GM23248 (cell line): Measurements from ENCODE around the gene ABHD18. TPM values are rescaled to one million over a fixed set of nuclear protein-coding genes. Genes with fewer than 3 reads are reported as not detected.
A peak's percentile ranks its signal among the peaks of the same experiment; 100 is the strongest.
"Not testable (repeated sequence)": the region's sequence is repeated elsewhere in the genome, so short reads cannot be mapped to it uniquely, and the experiment has no call there.

Source experiments
- DNase-seq: peaks from one replicate; pipeline ENCODE4 v3.0.0-alpha.2; 2015
- H2AFZ ChIP-seq: fragments of 200-600 bp; sonication (generic); 2 replicates; pipeline ENCODE4 v1.6.1; 2016; ENCODE audit warnings: antibody characterized with exemption
- H3F3A ChIP-seq: fragments of 200-600 bp; sonication (generic); 2 replicates; pipeline ENCODE4 v1.6.1; 2016; ENCODE audit warnings: mild to moderate bottlenecking, antibody characterized with exemption, mixed run types; ENCODE audit not compliant: insufficient read depth
- H3K27ac ChIP-seq: fragments of 200-600 bp; sonication (generic); 2 replicates; pipeline ENCODE4 v1.5.1; 2016; ENCODE audit warnings: mild to moderate bottlenecking
- H3K27me3 ChIP-seq: fragments of 200-600 bp; sonication (generic); replicated peaks from 2 replicates; pipeline ENCODE4 v1.6.1; 2016; ENCODE audit warnings: mild to moderate bottlenecking; ENCODE audit not compliant: insufficient read depth
- H3K36me3 ChIP-seq: fragments of 200-600 bp; sonication (generic); 2 replicates; pipeline ENCODE4 v1.6.1; 2016; ENCODE audit warnings: low read depth, mild to moderate bottlenecking
- H3K4me1 ChIP-seq: fragments of 200-600 bp; sonication (generic); 2 replicates; pipeline ENCODE4 v1.6.1; 2016; ENCODE audit warnings: mild to moderate bottlenecking; ENCODE audit not compliant: insufficient read depth
- H3K4me2 ChIP-seq: fragments of 200-600 bp; sonication (generic); one replicate; pipeline ENCODE4 v1.6.1; 2016; ENCODE audit warnings: mild to moderate bottlenecking; ENCODE audit not compliant: unreplicated experiment
- H3K4me3 ChIP-seq: fragments of 200-600 bp; sonication (generic); 2 replicates; pipeline ENCODE4 v1.5.1; 2016; ENCODE audit warnings: mild to moderate bottlenecking
- H3K79me2 ChIP-seq: fragments of 200-600 bp; sonication (generic); 2 replicates; pipeline ENCODE4 v1.6.1; 2016; ENCODE audit warnings: mild to moderate bottlenecking; ENCODE audit not compliant: insufficient read depth
- H3K9ac ChIP-seq: fragments of 200-600 bp; sonication (generic); 2 replicates; pipeline ENCODE4 v1.6.1; 2016; ENCODE audit warnings: mild to moderate bottlenecking
- H3K9me2 ChIP-seq: fragments of 200-600 bp; sonication (generic); 2 replicates; pipeline ENCODE4 v1.6.1; 2016; ENCODE audit warnings: mixed run types, mild to moderate bottlenecking, moderate library complexity; ENCODE audit not compliant: insufficient read depth
- H3K9me3 ChIP-seq: fragments of 200-600 bp; sonication (generic); one replicate; pipeline ENCODE4 v1.6.1; 2017; ENCODE audit warnings: low read depth
- H4K20me1 ChIP-seq: fragments of 200-600 bp; sonication (generic); 2 replicates; pipeline ENCODE4 v1.6.0; 2016; ENCODE audit not compliant: insufficient read depth
- EZH2 ChIP-seq: fragments of 200-600 bp; sonication (generic); IDR thresholded peaks from 2 replicates; pipeline ENCODE4 v1.6.1; 2018; ENCODE audit warnings: antibody characterized with exemption, mild to moderate bottlenecking; ENCODE audit not compliant: insufficient read depth, poor library complexity, severe bottlenecking
- EZH2phosphoT487 ChIP-seq: fragments of 200-600 bp; sonication (generic); IDR thresholded peaks from 2 replicates; pipeline ENCODE4 v1.6.1; 2018; ENCODE audit warnings: antibody characterized with exemption, moderate library complexity, mild to moderate bottlenecking, low read depth; ENCODE audit not compliant: insufficient read depth
- WGBS, 2 experiments: methylation state at CpG; one replicate each; pipeline ENCODE4 v1.1.6; 2015 to 2017; ENCODE audit warnings: low lambda C conversion rate in 2 of 2, low coverage in 1 of 2; ENCODE audit errors: missing lambda C conversion rate in 2 of 2; 5-methylcytosine and 5-hydroxymethylcytosine counted together
- in situ Hi-C: fragments of 300-500 bp; cut with MboI; formaldehyde crosslinking; loops from 2 replicates; pipeline ENCODE4 v1.15.0; 2020
- polyA plus RNA-seq: library from polyadenylated mRNA; unstranded; fragments of >200 nt; fragmentation: Nextera tagmentation; extraction: Ambion mirVana; gene quantifications from 2 replicates; pipeline ENCODE4 v1.2.1, GENCODE V29; 2016
- total RNA-seq: library from RNA; depleted of rRNA; stranded (reverse); fragments of >200 nt; shearing (Covaris generic); gene quantifications from 2 replicates; pipeline ENCODE4 v1.2.3, GENCODE V29; 2014

The ABHD18 gene
- total and polyA plus RNA-seq, 2 experiments from 2014 or later, result 3.4 to 4.1 TPM

- Histone ChIP-seq H3K9me2 (no peaks in the 10 kb centered on the region), H3K79me2 (no peaks in the 10 kb centered on the region), H3K36me3 (no peaks in the 10 kb centered on the region), H3K9ac (no peak overlapping the region), H3K4me1 (no peaks in the 10 kb centered on the region), H3K9me3 (no peaks in the 10 kb centered on the region), H4K20me1 (no peaks in the 10 kb centered on the region), H3F3A (no peaks in the 10 kb centered on the region), H3K27ac (no peak overlapping the region), H2AFZ (no peak overlapping the region), H3K27me3 (no peaks in the 10 kb centered on the region), H3K4me3 (no peak overlapping the region), H3K4me2 (no peak overlapping the region)
- in situ Hi-C loops, result no loop called here
- TF ChIP-seq EZH2 (no peak), EZH2phosphoT487 (no peak)
- DNase-seq, result no peak
Measured at GRCh38 chr4:128056396-128056795, 91.2 kb downstream of the ABHD18 start.

- Histone ChIP-seq H3K27me3 (no peaks in the 10 kb centered on the region), H3K4me2 (peak overlapping the region; percentile 75), H3K9me3 (no peaks in the 10 kb centered on the region), H4K20me1 (no peaks in the 10 kb centered on the region), H3F3A (no peaks in the 10 kb centered on the region), H3K36me3 (no peaks in the 10 kb centered on the region), H3K27ac (peak overlapping the region; percentile 87), H3K9me2 (no peaks in the 10 kb centered on the region), H3K4me1 (0 out of 2 replicates have a peak, but pooled peaks cover 5% of the 10 kb centered on the region), H3K4me3 (peak overlapping the region; percentile 90), H3K79me2 (peaks cover 34% of the 10 kb centered on the region), H2AFZ (peak overlapping the region; percentile 89), H3K9ac (peak overlapping the region; percentile 95)
- WGBS, 2 experiments, result 34 to 35% methylated on average over 21 of the region's 21 CpGs
- no peak for TF ChIP-seq EZH2
- no peak for TF ChIP-seq EZH2phosphoT487
- in situ Hi-C loops, result no loop called here
- peak; percentile 37 for DNase-seq
Measured at GRCh38 chr4:128060121-128060698, 95.0 kb downstream of the ABHD18 start.

GRCh38 chr4:128060699-128061565 lies 95.7 kb downstream of the ABHD18 start, which contains the start of gene LARP1B:
Gene LARP1B (plus strand): TSS chr4:128061312. CDS start chr4:128074952, 13,640 bp downstream.
- Histone ChIP-seq H3K4me1 (0 out of 2 replicates have a peak, but pooled peaks cover 5% of the 10 kb centered on the region), H3F3A (no peaks in the 10 kb centered on the region), H3K9ac (peak within 1 kb of the TSS; percentile 95), H3K27ac (peak within 1 kb of the TSS; percentile 87), H3K4me3 (peak within 1 kb of the TSS; percentile 90), H3K36me3 (no peaks in the 10 kb centered on the region), H3K4me2 (peak within 1 kb of the TSS; percentile 90), H3K9me3 (no peaks in the 10 kb centered on the region), H2AFZ (peak within 1 kb of the TSS; percentile 89), H3K27me3 (no peaks in the 10 kb centered on the region), H3K9me2 (no peaks in the 10 kb centered on the region), H4K20me1 (no peaks in the 10 kb centered on the region), H3K79me2 (peaks cover 41% of the 10 kb centered on the region)
- 1% methylated on average over 56 to 72 of the region's 112 CpGs for WGBS, 2 experiments
- peak; percentile 99 for DNase-seq
- in situ Hi-C loops, result no loop called here
- TF ChIP-seq EZH2, result no peak
- no peak for TF ChIP-seq EZH2phosphoT487

GRCh38 chr4:128061566-128062536 lies 96.6 kb downstream of the ABHD18 start:
- H3K4me2 ChIP-seq, result peak overlapping the region; percentile 90
- peak overlapping the region; percentile 95 for H3K9ac ChIP-seq
- 1 to 2% methylated on average over 44 to 84 of the region's 101 CpGs for WGBS, 2 experiments
- no peaks in the 10 kb centered on the region for H4K20me1 ChIP-seq
- peak; percentile 81 for DNase-seq
- in situ Hi-C loops, result no loop called here
- no peaks in the 10 kb centered on the region for H3F3A ChIP-seq
- peak overlapping the region; percentile 90 for H3K4me3 ChIP-seq
- peak overlapping the region; percentile 80 for H2AFZ ChIP-seq
- peaks cover 50% of the 10 kb centered on the region for H3K79me2 ChIP-seq
- no peaks in the 10 kb centered on the region for H3K9me2 ChIP-seq
- H3K36me3 ChIP-seq, result no peaks in the 10 kb centered on the region
- H3K27me3 ChIP-seq, result no peaks in the 10 kb centered on the region
- TF ChIP-seq EZH2, result no peak
- TF ChIP-seq EZH2phosphoT487, result no peak
- peak overlapping the region; percentile 87 for H3K27ac ChIP-seq
- H3K9me3 ChIP-seq, result no peaks in the 10 kb centered on the region
- H3K4me1 ChIP-seq, result 0 out of 2 replicates have a peak, but pooled peaks cover 5% of the 10 kb centered on the region

- H3K4me3 ChIP-seq, H3K9ac ChIP-seq, H3K27ac ChIP-seq, in situ Hi-C loops, H3K9me3 ChIP-seq, H3K9me2 ChIP-seq, DNase-seq, H2AFZ ChIP-seq, H3F3A ChIP-seq, H4K20me1 ChIP-seq, H3K4me2 ChIP-seq, H3K27me3 ChIP-seq, H3K4me1 ChIP-seq, H3K36me3 ChIP-seq: not testable (repeated sequence)
- WGBS, 2 experiments, result 96 to 99% methylated on average over 10 of the region's 10 CpGs
- peaks cover 96% of the 10 kb centered on the region for H3K79me2 ChIP-seq
Measured at GRCh38 chr4:128066453-128066820, 101.2 kb downstream of the ABHD18 start.
